Panc1 (cell line): ENCODE measurements around the gene PLN. TPM values are rescaled to one million over a fixed set of nuclear protein-coding genes. Genes with fewer than 3 reads are reported as not detected.

Source experiments
- ATAC-seq: fragments of 200-7000 bp; cut with Tn5 transposase; 2 replicates; pipeline ENCODE4 v1.9.1; 2020; ENCODE audit warnings: mild to moderate bottlenecking, moderate library complexity
- Bru-seq: library from RNA; stranded (reverse); fragments of 400-500 nt; gene quantifications from one replicate; lab custom pipeline; 2021; lab: Mats Ljungman, UMichigan
- BruChase-seq, 2 experiments: library from RNA; stranded (reverse); fragments of 400-500 nt; gene quantifications; one replicate each; lab custom pipeline; 2021; lab: Mats Ljungman, UMichigan
- BruUV-seq: library from RNA; stranded (reverse); fragments of 400-500 nt; replicated peaks from 2 replicates; lab custom pipeline; 2021; lab: Mats Ljungman, UMichigan
- CTCF ChIA-PET: fragments of 300-600 bp; sonication (Branson Sonifier 250); formaldehyde crosslinking; loops from one replicate; lab custom pipeline; 2022; ENCODE audit warnings: antibody characterized with exemption; lab: Charles Lee
- POLR2A ChIA-PET: fragments of 300-600 bp; sonication (Branson Sonifier 250); formaldehyde crosslinking; loops from one replicate; lab custom pipeline; 2022; ENCODE audit warnings: antibody characterized with exemption; lab: Charles Lee
- DNase-seq: peaks from one replicate; pipeline ENCODE4 v3.0.0-alpha.2; 2010; ENCODE audit warnings: low read depth, low spot score
- H3K27ac ChIP-seq: 2 replicates; pipeline ENCODE4 v1.5.1; 2011; ENCODE audit warnings: mild to moderate bottlenecking, low read length, inconsistent platforms
- H3K27me3 ChIP-seq: fragments of 200-500 bp; sonication (Bioruptor generic); 2 replicates; pipeline ENCODE4 v1.6.0; 2014; ENCODE audit warnings: low read length, inconsistent platforms; ENCODE audit not compliant: control insufficient read depth, insufficient read depth
- H3K36me3 ChIP-seq: fragments of 200-500 bp; sonication (Bioruptor generic); 2 replicates; pipeline ENCODE4 v1.5.1; 2014; ENCODE audit warnings: inconsistent platforms, mild to moderate bottlenecking, low read length, moderate library complexity; ENCODE audit not compliant: control insufficient read depth, insufficient read depth
- H3K4me1 ChIP-seq: 2 replicates; pipeline ENCODE4 v1.5.1; 2011; ENCODE audit warnings: inconsistent platforms, mild to moderate bottlenecking, low read length, moderate library complexity; ENCODE audit not compliant: control insufficient read depth, insufficient read depth
- H3K4me3 ChIP-seq, 2 experiments: 2 replicates each; pipeline ENCODE4 v1.5.1; 2011 to 2012; ENCODE audit warnings: low read depth in 2 of 2, low read length in 2 of 2, mild to moderate bottlenecking in 2 of 2, inconsistent platforms in 1 of 2, moderate library complexity in 1 of 2
- H3K9me3 ChIP-seq: fragments of 200-500 bp; sonication (Bioruptor generic); 2 replicates; pipeline ENCODE4 v1.5.1; 2014; ENCODE audit warnings: low read depth, mild to moderate bottlenecking, inconsistent platforms, low read length, moderate library complexity; ENCODE audit not compliant: control insufficient read depth, insufficient read depth
- POLR2AphosphoS5 ChIP-seq: IDR thresholded peaks from 2 replicates; pipeline ENCODE4 v1.6.1; 2012; ENCODE audit warnings: mild to moderate bottlenecking, low read depth, low read length, moderate library complexity
- SIN3A ChIP-seq: IDR thresholded peaks from 2 replicates; pipeline ENCODE4 v1.6.1; 2012; ENCODE audit warnings: low read depth, mild to moderate bottlenecking, low read length, moderate library complexity, borderline replicate concordance; ENCODE audit not compliant: insufficient read depth
- TCF7L2 ChIP-seq: IDR thresholded peaks from 2 replicates; pipeline ENCODE4 v1.6.1; 2011; ENCODE audit warnings: mild to moderate bottlenecking, low read depth, low read length, inconsistent platforms
- in situ Hi-C: cut with HindIII; loops from 2 replicates; pipeline ENCODE4 v1.10.0; 2016; ENCODE audit warnings: low sequenced_read_pairs, low pct_unique_long_range_greater_than_20kb
- intact Hi-C: fragments of 100-400 bp; cut with micrococcal nuclease; formaldehyde crosslinking; loops from one replicate; pipeline ENCODE4 v1.10.0; 2022; ENCODE audit not compliant: unreplicated experiment
- long read RNA-seq: library from polyadenylated mRNA; unstranded; transcript quantifications from one replicate; pipeline ENCODE4 v2.0.0, GENCODE V29; 2021; ENCODE audit not compliant: unreplicated experiment
- polyA plus RNA-seq: library from polyadenylated mRNA; unstranded; fragments of >200 nt; gene quantifications from one replicate; pipeline ENCODE4 v1.2.1, GENCODE V29; 2012; ENCODE audit warnings: missing spikeins; ENCODE audit not compliant: insufficient read length
- total RNA-seq: library from RNA; stranded (reverse); gene quantifications from one replicate; pipeline ENCODE4 v1.2.1, GENCODE V29; 2021; ENCODE audit not compliant: unreplicated experiment
- TF ChIP-seq, protein P1 (sequence below), 2 experiments: IDR thresholded peaks; 2 replicates each; pipeline ENCODE4 v1.6.1; 2011 to 2012; ENCODE audit warnings: low read depth in 2 of 2, control low read depth in 1 of 2, low read length in 1 of 2, mild to moderate bottlenecking in 1 of 2, moderate library complexity in 1 of 2; ENCODE audit not compliant: insufficient read depth in 1 of 2
- TF ChIP-seq, protein P2 (sequence below): fragments of 450-650 bp; IDR thresholded peaks from 2 replicates; pipeline ENCODE4 v1.5.1; 2017; ENCODE audit warnings: mild to moderate bottlenecking

PLN gene
- total RNA-seq (not detected), Bru-seq, nascent RNA (not detected), BruChase-seq, experiment 1, labeled RNA remaining after a 2-hour chase (not detected), BruChase-seq, experiment 2, labeled RNA remaining after a 6-hour chase (not detected)
- polyA plus RNA-seq: not detected
- long read RNA-seq: 0 reads

DNA sequence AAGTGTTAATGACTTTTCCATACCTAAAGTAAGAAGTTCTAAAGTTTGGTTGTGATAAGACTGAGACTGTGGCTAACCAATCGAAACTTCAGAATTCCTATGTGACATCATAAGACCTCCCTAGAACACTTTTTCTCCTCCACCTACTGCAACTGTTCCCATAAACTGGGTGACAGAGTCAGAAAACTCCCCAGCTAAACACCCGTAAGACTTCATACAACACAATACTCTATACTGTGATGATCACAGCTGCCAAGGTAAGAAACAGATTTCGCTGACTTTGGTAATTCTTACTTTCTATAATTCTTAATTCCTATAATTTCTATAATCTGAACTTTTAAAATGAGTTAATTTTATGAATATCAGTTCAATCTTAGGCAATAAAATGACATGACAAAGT is at the start of gene PLN:
PLN (plus strand) TSS at position 161 of the 400 bp plus-strand sequence. CDS start 10,626 bp downstream, outside the sequence.
- ChIA-PET CTCF (no interaction called here), POLR2A (no interaction called here)

DNA sequence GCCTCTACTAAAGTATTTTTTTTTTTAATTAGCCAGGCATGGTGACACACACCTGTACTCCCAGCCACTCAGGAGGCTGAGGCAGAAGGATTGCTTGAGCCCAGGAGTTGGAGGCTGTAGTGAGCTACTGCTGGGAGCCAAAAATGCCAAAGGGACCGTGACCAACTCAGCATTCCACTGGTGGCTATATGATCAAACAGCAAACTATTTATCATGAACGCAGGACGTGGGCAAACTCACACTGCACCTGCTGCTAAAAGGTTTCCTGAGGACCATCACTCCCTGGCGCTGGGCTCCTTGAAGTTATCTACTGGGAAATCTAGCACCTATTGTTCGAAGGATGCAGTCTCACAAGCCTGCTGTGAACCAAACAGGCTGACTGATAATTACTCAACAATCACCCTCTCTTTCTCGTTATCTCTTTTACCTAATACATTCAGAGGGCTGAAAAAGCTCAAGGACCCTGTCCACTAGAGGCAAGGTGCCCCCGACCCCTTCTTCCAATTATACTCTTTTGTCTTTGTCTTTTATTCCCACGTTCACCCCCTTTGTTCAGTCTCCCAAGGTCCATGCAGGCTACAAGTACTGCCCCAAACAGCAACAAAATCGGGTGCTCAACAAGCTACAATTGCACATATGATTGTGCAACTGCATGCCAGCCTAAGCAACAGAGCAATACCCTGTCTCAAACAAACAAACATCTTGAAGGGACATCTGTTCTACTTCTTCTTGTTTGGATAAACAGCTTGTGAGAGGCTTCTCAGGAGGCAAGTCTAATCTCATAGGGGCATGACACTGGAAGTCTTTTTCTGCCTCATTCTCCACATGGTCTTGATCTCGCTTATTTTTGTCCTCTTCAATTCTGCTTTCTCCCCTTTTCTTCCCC is 47.7 kb upstream of the PLN start:
- H3K4me3 ChIP-seq: no peak overlapping the region
- DNase-seq: no peak
- no peak for ATAC-seq
- TF ChIP-seq SIN3A (no peak), TCF7L2 (no peak), POLR2AphosphoS5 (no peak)
- TF ChIP-seq, protein P1, sequence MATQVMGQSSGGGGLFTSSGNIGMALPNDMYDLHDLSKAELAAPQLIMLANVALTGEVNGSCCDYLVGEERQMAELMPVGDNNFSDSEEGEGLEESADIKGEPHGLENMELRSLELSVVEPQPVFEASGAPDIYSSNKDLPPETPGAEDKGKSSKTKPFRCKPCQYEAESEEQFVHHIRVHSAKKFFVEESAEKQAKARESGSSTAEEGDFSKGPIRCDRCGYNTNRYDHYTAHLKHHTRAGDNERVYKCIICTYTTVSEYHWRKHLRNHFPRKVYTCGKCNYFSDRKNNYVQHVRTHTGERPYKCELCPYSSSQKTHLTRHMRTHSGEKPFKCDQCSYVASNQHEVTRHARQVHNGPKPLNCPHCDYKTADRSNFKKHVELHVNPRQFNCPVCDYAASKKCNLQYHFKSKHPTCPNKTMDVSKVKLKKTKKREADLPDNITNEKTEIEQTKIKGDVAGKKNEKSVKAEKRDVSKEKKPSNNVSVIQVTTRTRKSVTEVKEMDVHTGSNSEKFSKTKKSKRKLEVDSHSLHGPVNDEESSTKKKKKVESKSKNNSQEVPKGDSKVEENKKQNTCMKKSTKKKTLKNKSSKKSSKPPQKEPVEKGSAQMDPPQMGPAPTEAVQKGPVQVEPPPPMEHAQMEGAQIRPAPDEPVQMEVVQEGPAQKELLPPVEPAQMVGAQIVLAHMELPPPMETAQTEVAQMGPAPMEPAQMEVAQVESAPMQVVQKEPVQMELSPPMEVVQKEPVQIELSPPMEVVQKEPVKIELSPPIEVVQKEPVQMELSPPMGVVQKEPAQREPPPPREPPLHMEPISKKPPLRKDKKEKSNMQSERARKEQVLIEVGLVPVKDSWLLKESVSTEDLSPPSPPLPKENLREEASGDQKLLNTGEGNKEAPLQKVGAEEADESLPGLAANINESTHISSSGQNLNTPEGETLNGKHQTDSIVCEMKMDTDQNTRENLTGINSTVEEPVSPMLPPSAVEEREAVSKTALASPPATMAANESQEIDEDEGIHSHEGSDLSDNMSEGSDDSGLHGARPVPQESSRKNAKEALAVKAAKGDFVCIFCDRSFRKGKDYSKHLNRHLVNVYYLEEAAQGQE (IDR thresholded peaks at IDR 0.05; ENCODE audit: insufficient read depth in 1 of 2, low read depth in 2 of 2, low read length in 1 of 2): no peak
- TF ChIP-seq, protein P2, sequence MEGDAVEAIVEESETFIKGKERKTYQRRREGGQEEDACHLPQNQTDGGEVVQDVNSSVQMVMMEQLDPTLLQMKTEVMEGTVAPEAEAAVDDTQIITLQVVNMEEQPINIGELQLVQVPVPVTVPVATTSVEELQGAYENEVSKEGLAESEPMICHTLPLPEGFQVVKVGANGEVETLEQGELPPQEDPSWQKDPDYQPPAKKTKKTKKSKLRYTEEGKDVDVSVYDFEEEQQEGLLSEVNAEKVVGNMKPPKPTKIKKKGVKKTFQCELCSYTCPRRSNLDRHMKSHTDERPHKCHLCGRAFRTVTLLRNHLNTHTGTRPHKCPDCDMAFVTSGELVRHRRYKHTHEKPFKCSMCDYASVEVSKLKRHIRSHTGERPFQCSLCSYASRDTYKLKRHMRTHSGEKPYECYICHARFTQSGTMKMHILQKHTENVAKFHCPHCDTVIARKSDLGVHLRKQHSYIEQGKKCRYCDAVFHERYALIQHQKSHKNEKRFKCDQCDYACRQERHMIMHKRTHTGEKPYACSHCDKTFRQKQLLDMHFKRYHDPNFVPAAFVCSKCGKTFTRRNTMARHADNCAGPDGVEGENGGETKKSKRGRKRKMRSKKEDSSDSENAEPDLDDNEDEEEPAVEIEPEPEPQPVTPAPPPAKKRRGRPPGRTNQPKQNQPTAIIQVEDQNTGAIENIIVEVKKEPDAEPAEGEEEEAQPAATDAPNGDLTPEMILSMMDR: no peak
- intact Hi-C loops (loop anchor here (10.0 kb wide), 1 partner anchor 526 kb away; no protein-coding TSS in a partner anchor), in situ Hi-C loops (no loop called here)
- ChIA-PET POLR2A (no interaction called here), CTCF (no interaction called here)
- BruUV-seq: no TSS peak
- no peaks in the 10 kb centered on the region for H3K36me3 ChIP-seq
- no peaks in the 10 kb centered on the region for H3K4me1 ChIP-seq
- H3K27ac ChIP-seq: no peak overlapping the region
- H3K27me3 ChIP-seq: no peaks in the 10 kb centered on the region
- H3K9me3 ChIP-seq: no peaks in the 10 kb centered on the region

More for the DNA sequence above, at the start of gene PLN:
- no peaks in the 10 kb centered on the region for H3K27me3 ChIP-seq
- no peak within 1 kb of the TSS for H3K4me3 ChIP-seq
- H3K9me3 ChIP-seq: no peaks in the 10 kb centered on the region
- TF ChIP-seq SIN3A (no peak), POLR2AphosphoS5 (no peak)
- ATAC-seq: no peak
- H3K27ac ChIP-seq: no peak within 1 kb of the TSS
- no TSS peak for BruUV-seq
- no peaks in the 10 kb centered on the region for H3K36me3 ChIP-seq
- DNase-seq: no peak
- in situ Hi-C loops: no loop called here
- intact Hi-C loops: loop anchor here (10.0 kb wide), 1 partner anchor 703 kb away; no protein-coding TSS in a partner anchor
- no peaks in the 10 kb centered on the region for H3K4me1 ChIP-seq
